DMS114 treated with DMSO at 0.1 percent for 48 hours (cell line): Measurements from ENCODE around the gene CAMK1D.
"Not testable (repeated sequence)": the region's sequence is repeated elsewhere in the genome, so short reads cannot be mapped to it uniquely, and the experiment has no call there.

Source experiments
- DNase-seq: peaks from one replicate; lab custom pipeline; 2025; ENCODE audit not compliant: unreplicated experiment; lab: John Stamatoyannopoulos, UW

Gene CAMK1D

GRCh38 chr10:12806228-12807095, 457.1 kb downstream of the CAMK1D start:
- no peak for DNase-seq

GRCh38 chr10:12807096-12807755, 457.9 kb downstream of the CAMK1D start:
- no peak for DNase-seq

GRCh38 chr10:12808014-12808613, 458.8 kb downstream of the CAMK1D start:
- DNase-seq: no peak

GRCh38 chr10:12810046-12810445, 460.7 kb downstream of the CAMK1D start:
- DNase-seq: not testable (repeated sequence)

GRCh38 chr10:12811826-12812225, 462.5 kb downstream of the CAMK1D start:
- DNase-seq: no peak

GRCh38 chr10:12812571-12812970, 463.2 kb downstream of the CAMK1D start:
- no peak for DNase-seq

GRCh38 chr10:12814166-12814565, 464.8 kb downstream of the CAMK1D start:
- DNase-seq: no peak

GRCh38 chr10:12819071-12819470, 469.7 kb downstream of the CAMK1D start:
- no peak for DNase-seq

- DNase-seq: no peak
Observed at GRCh38 chr10:12819656-12820055, 470.3 kb downstream of the CAMK1D start.

- DNase-seq: no peak
Observed at GRCh38 chr10:12822126-12822892, 473.0 kb downstream of the CAMK1D start.

- no peak for DNase-seq
Observed at GRCh38 chr10:12822893-12823170, 473.5 kb downstream of the CAMK1D start.

GRCh38 chr10:12823328-12823727, 474.0 kb downstream of the CAMK1D start:
- DNase-seq: no peak

- DNase-seq: no peak
Observed at GRCh38 chr10:12825260-12825849, 476.0 kb downstream of the CAMK1D start.

GRCh38 chr10:12826800-12827372, 477.5 kb downstream of the CAMK1D start:
- DNase-seq: no peak

- no peak for DNase-seq
Observed at GRCh38 chr10:12828736-12829135, 479.4 kb downstream of the CAMK1D start.

GRCh38 chr10:12829831-12830390, 480.6 kb downstream of the CAMK1D start:
- DNase-seq: no peak

GRCh38 chr10:12832096-12832495, 482.7 kb downstream of the CAMK1D start:
- DNase-seq: no peak

GRCh38 chr10:12833451-12833850, 484.1 kb downstream of the CAMK1D start:
- no peak for DNase-seq

- DNase-seq: no peak
Observed at GRCh38 chr10:12834116-12834665, 484.8 kb downstream of the CAMK1D start.

- DNase-seq: no peak
Observed at GRCh38 chr10:12834721-12835120, 485.4 kb downstream of the CAMK1D start.
